Astrocyte (in vitro differentiated cells and primary cell): ENCODE measurements around the gene DNAJC6. TPM values are rescaled to one million over a fixed set of nuclear protein-coding genes. Genes with fewer than 3 reads are reported as not detected.
A peak's percentile ranks its signal among the peaks of the same experiment; 100 is the strongest.

Experiments used
- DNase-seq: peaks from one replicate; pipeline ENCODE4 v3.0.0-alpha.2; 2010; ENCODE audit warnings: low read depth
- FAIRE-seq: peaks from 2 replicates; lab custom pipeline; 2011; peaks lifted over from hg19 to GRCh38; lab: Jason Lieb, UNC
- H2AFZ ChIP-seq: 2 replicates; pipeline ENCODE4 v1.6.0; 2012; ENCODE audit warnings: low read depth, low read length, inconsistent platforms
- H3K27ac ChIP-seq: 2 replicates; pipeline ENCODE4 v1.5.1; 2011; ENCODE audit warnings: low read depth, low read length, inconsistent platforms
- H3K27me3 ChIP-seq: 2 replicates; pipeline ENCODE4 v1.6.0; 2011; ENCODE audit warnings: low read length, inconsistent platforms; ENCODE audit not compliant: insufficient read depth
- H3K36me3 ChIP-seq: 2 replicates; pipeline ENCODE4 v1.5.1; 2011; ENCODE audit warnings: low read length, inconsistent platforms; ENCODE audit not compliant: insufficient read depth
- H3K4me1 ChIP-seq: 2 replicates; pipeline ENCODE4 v1.5.1; 2011; ENCODE audit warnings: low read length, inconsistent platforms; ENCODE audit not compliant: insufficient read depth
- H3K4me2 ChIP-seq: 2 replicates; pipeline ENCODE4 v1.6.0; 2012; ENCODE audit warnings: low read length, inconsistent platforms
- H3K4me3 ChIP-seq: 2 replicates; pipeline ENCODE4 v1.5.1; 2011; ENCODE audit warnings: low read depth, mild to moderate bottlenecking, low read length, inconsistent platforms; ENCODE audit not compliant: insufficient read depth
- H3K79me2 ChIP-seq: 2 replicates; pipeline ENCODE4 v1.6.0; 2012; ENCODE audit warnings: mild to moderate bottlenecking, low read length, inconsistent platforms; ENCODE audit not compliant: insufficient read depth
- H3K9ac ChIP-seq: 2 replicates; pipeline ENCODE4 v1.6.0; 2012; ENCODE audit warnings: mild to moderate bottlenecking, low read length, inconsistent platforms
- H3K9me3 ChIP-seq: 2 replicates; pipeline ENCODE4 v1.5.1; 2012; ENCODE audit warnings: low read depth, mild to moderate bottlenecking, low read length, inconsistent platforms; ENCODE audit not compliant: insufficient read depth
- H4K20me1 ChIP-seq: 2 replicates; pipeline ENCODE4 v1.6.0; 2012; ENCODE audit warnings: low read length, inconsistent platforms; ENCODE audit not compliant: insufficient read depth
- H3K27ac Mint-ChIP-seq: one replicate; pipeline ENCODE4 v1.8.0; 2021; ENCODE audit warnings: mild to moderate bottlenecking, mixed read lengths; ENCODE audit not compliant: unreplicated experiment
- H3K27me3 Mint-ChIP-seq: one replicate; pipeline ENCODE4 v1.8.0; 2021; ENCODE audit warnings: low read depth, mixed read lengths; ENCODE audit not compliant: unreplicated experiment
- H3K36me3 Mint-ChIP-seq: one replicate; pipeline ENCODE4 v1.8.0; 2021; ENCODE audit warnings: low read depth, mixed read lengths; ENCODE audit not compliant: unreplicated experiment
- H3K4me1 Mint-ChIP-seq: one replicate; pipeline ENCODE4 v1.8.0; 2021; ENCODE audit warnings: low read depth, mixed read lengths; ENCODE audit not compliant: unreplicated experiment
- H3K4me3 Mint-ChIP-seq: one replicate; pipeline ENCODE4 v1.8.0; 2021; ENCODE audit warnings: mild to moderate bottlenecking, moderate library complexity, mixed read lengths; ENCODE audit not compliant: unreplicated experiment
- H3K9me3 Mint-ChIP-seq: one replicate; pipeline ENCODE4 v1.8.0; 2021; ENCODE audit warnings: mild to moderate bottlenecking, mixed read lengths; ENCODE audit not compliant: unreplicated experiment
- CTCF ChIP-seq: IDR thresholded peaks from 2 replicates; pipeline ENCODE4 v1.5.1; 2011; ENCODE audit warnings: low read depth, mild to moderate bottlenecking, inconsistent platforms, low read length, moderate library complexity; ENCODE audit not compliant: insufficient read depth
- EZH2 ChIP-seq: IDR thresholded peaks from 2 replicates; pipeline ENCODE4 v1.6.1; 2012; ENCODE audit warnings: mild to moderate bottlenecking, low read length, inconsistent platforms; ENCODE audit not compliant: insufficient read depth
- total RNA-seq: library from RNA; stranded (reverse); gene quantifications from 2 replicates; pipeline ENCODE4 v1.2.1, GENCODE V29; 2021

DNAJC6 gene
- total RNA-seq, 1 donor from 2014 or later = 8.9 TPM

- no peak overlapping the region for H3K4me3 ChIP-seq
- H3K4me1 Mint-ChIP-seq = no peaks in the 10 kb centered on the region
- H3K27ac Mint-ChIP-seq = peak overlapping the region; percentile 41
- H2AFZ ChIP-seq = no peak overlapping the region
- H3K27ac ChIP-seq = no peak overlapping the region
- no peaks in the 10 kb centered on the region for H3K27me3 ChIP-seq
- no peak for FAIRE-seq
- H3K4me2 ChIP-seq = no peak overlapping the region
- no peaks in the 10 kb centered on the region for H3K9me3 ChIP-seq
- H4K20me1 ChIP-seq = no peaks in the 10 kb centered on the region
- no peak overlapping the region for H3K9ac ChIP-seq
- no peaks in the 10 kb centered on the region for H3K36me3 Mint-ChIP-seq
- no peaks in the 10 kb centered on the region for H3K4me1 ChIP-seq
- no peak overlapping the region for H3K4me3 Mint-ChIP-seq
- no peaks in the 10 kb centered on the region for H3K36me3 ChIP-seq
- no peaks in the 10 kb centered on the region for H3K9me3 Mint-ChIP-seq
- DNase-seq = no peak
- TF ChIP-seq EZH2 = no peak
- TF ChIP-seq CTCF = no peak
- H3K79me2 ChIP-seq = no peaks in the 10 kb centered on the region
- H3K27me3 Mint-ChIP-seq = peaks cover 3% of the 10 kb centered on the region
Observed at GRCh38 chr1:65343286-65343685, 33.9 kb downstream of the DNAJC6 start.

- Mint-ChIP-seq H3K27me3 (peaks cover 3% of the 10 kb centered on the region), H3K36me3 (no peaks in the 10 kb centered on the region), H3K4me1 (no peaks in the 10 kb centered on the region), H3K27ac (no peak overlapping the region), H3K4me3 (no peak overlapping the region), H3K9me3 (no peaks in the 10 kb centered on the region)
- no peak overlapping the region for H2AFZ ChIP-seq
- no peaks in the 10 kb centered on the region for H3K36me3 ChIP-seq
- no peak for DNase-seq
- no peak overlapping the region for H3K9ac ChIP-seq
- FAIRE-seq = no peak
- no peak overlapping the region for H3K27ac ChIP-seq
- no peak overlapping the region for H3K4me3 ChIP-seq
- no peak overlapping the region for H3K4me2 ChIP-seq
- H3K79me2 ChIP-seq = no peaks in the 10 kb centered on the region
- H3K27me3 ChIP-seq = no peaks in the 10 kb centered on the region
- H3K9me3 ChIP-seq = no peaks in the 10 kb centered on the region
- TF ChIP-seq CTCF (no peak), EZH2 (no peak)
- H4K20me1 ChIP-seq = no peaks in the 10 kb centered on the region
- no peaks in the 10 kb centered on the region for H3K4me1 ChIP-seq
Observed at GRCh38 chr1:65344171-65344814, 35.0 kb downstream of the DNAJC6 start.

GRCh38 chr1:65346190-65346589, 36.8 kb downstream of the DNAJC6 start:
- H3K4me1 ChIP-seq = no peaks in the 10 kb centered on the region
- TF ChIP-seq EZH2 (no peak), CTCF (no peak)
- H3K36me3 ChIP-seq = no peaks in the 10 kb centered on the region
- H3K27me3 ChIP-seq = no peaks in the 10 kb centered on the region
- no peak for DNase-seq
- Mint-ChIP-seq H3K27me3 (peaks cover 3% of the 10 kb centered on the region), H3K4me3 (no peak overlapping the region), H3K36me3 (no peaks in the 10 kb centered on the region), H3K4me1 (no peaks in the 10 kb centered on the region), H3K9me3 (no peaks in the 10 kb centered on the region), H3K27ac (no peak overlapping the region)
- no peak for FAIRE-seq
- no peaks in the 10 kb centered on the region for H3K79me2 ChIP-seq
- H3K9ac ChIP-seq = no peak overlapping the region
- H3K27ac ChIP-seq = no peak overlapping the region
- no peaks in the 10 kb centered on the region for H4K20me1 ChIP-seq
- no peaks in the 10 kb centered on the region for H3K9me3 ChIP-seq
- no peak overlapping the region for H3K4me3 ChIP-seq
- H3K4me2 ChIP-seq = no peak overlapping the region
- H2AFZ ChIP-seq = no peak overlapping the region
